ENCODE results near the gene DNAH1. TPM values are rescaled to one million over a fixed set of nuclear protein-coding genes. Genes with fewer than 3 reads are reported as not detected.

The DNAH1 gene
- total RNA-seq, 8 experiments from 2014 or later, result 1.1 to 5.9 (median 3.1) TPM

GRCh38 chr3:52383446-52383845 lies 67.3 kb downstream of the DNAH1 start:
- WGBS, 10 experiments, result 82 to 100% (median 83%) methylated on average over 2 to 5 of the region's 14 CpGs; no CpG with 5 or more reads in 7 of the 10 experiments
- no peaks in the 10 kb centered on the region for H3K4me1 ChIP-seq (replicated peaks in 1 of 2)
- ATAC-seq (replicated peaks in 6 of 8), result no peak
- no peak overlapping the region for H3K4me3 ChIP-seq
- no peak overlapping the region for H3K27ac ChIP-seq
- in situ Hi-C loops (cut with MboI; ENCODE audit: low pct_unique_long_range_greater_than_20kb in 2 of 9, low sequenced_read_pairs in 9 of 9, unreplicated experiment in 9 of 9), result no loop called here

- Histone ChIP-seq H3K4me3 (no peak overlapping the region), H3K27ac (no peak overlapping the region), H3K4me1 (replicated peaks in 1 of 2) (no peaks in the 10 kb centered on the region)
- WGBS, 10 experiments, result 60 to 100% (median 83%) methylated on average over 1 to 4 of the region's 9 CpGs; no CpG with 5 or more reads in 6 of the 10 experiments
- ATAC-seq (replicated peaks in 6 of 8), result no peak
- in situ Hi-C loops (cut with MboI; ENCODE audit: low pct_unique_long_range_greater_than_20kb in 2 of 9, low sequenced_read_pairs in 9 of 9, unreplicated experiment in 9 of 9), result no loop called here
Measured at GRCh38 chr3:52384019-52384761, 68.1 kb downstream of the DNAH1 start.

GRCh38 chr3:52385157-52385556 lies 69.0 kb downstream of the DNAH1 start:
- in situ Hi-C loops (cut with MboI; ENCODE audit: low pct_unique_long_range_greater_than_20kb in 2 of 9, low sequenced_read_pairs in 9 of 9, unreplicated experiment in 9 of 9), result no loop called here
- Histone ChIP-seq H3K4me3 (no peak overlapping the region), H3K4me1 (replicated peaks in 1 of 2) (no peaks in the 10 kb centered on the region), H3K27ac (no peak overlapping the region)
- ATAC-seq (replicated peaks in 6 of 8), result peak; percentile 20 to 85 (median 45)
- WGBS, 10 experiments, result 20 to 100% (median 65%) methylated on average over 1 to 5 of the region's 10 CpGs; no CpG with 5 or more reads in 4 of the 10 experiments

GRCh38 chr3:52387481-52387880 lies 71.4 kb downstream of the DNAH1 start:
- in situ Hi-C loops (cut with MboI; ENCODE audit: low pct_unique_long_range_greater_than_20kb in 2 of 9, low sequenced_read_pairs in 9 of 9, unreplicated experiment in 9 of 9), result no loop called here
- H3K27ac ChIP-seq, result no peak overlapping the region
- 40 to 100% (median 80%) methylated on average over 1 to 2 of the region's 2 CpGs; no CpG with 5 or more reads in 6 of the 10 experiments for WGBS, 10 experiments

GRCh38 chr3:52388348-52388821 lies 72.3 kb downstream of the DNAH1 start:
- 80 to 87% methylated on average over 3 to 4 of the region's 18 CpGs; no CpG with 5 or more reads in 8 of the 10 experiments for WGBS, 10 experiments
- H3K27ac ChIP-seq, result no peak overlapping the region
- no peak overlapping the region for H3K4me3 ChIP-seq
- no peaks in the 10 kb centered on the region for H3K4me1 ChIP-seq (replicated peaks in 1 of 2)
- ATAC-seq (replicated peaks in 6 of 8), result no peak
- in situ Hi-C loops (cut with MboI; ENCODE audit: low pct_unique_long_range_greater_than_20kb in 2 of 9, low sequenced_read_pairs in 9 of 9, unreplicated experiment in 9 of 9), result no loop called here

More at GRCh38 chr3:52387481-52387880, 71.4 kb downstream of the DNAH1 start:
- H3K4me1 ChIP-seq (replicated peaks in 1 of 2), result no peaks in the 10 kb centered on the region
- H3K4me3 ChIP-seq, result no peak overlapping the region
- no peak for ATAC-seq (replicated peaks in 6 of 8)

GRCh38 chr3:52388933-52389332 lies 72.8 kb downstream of the DNAH1 start:
- H3K4me3 ChIP-seq, result no peak overlapping the region
- in situ Hi-C loops (cut with MboI; ENCODE audit: low pct_unique_long_range_greater_than_20kb in 2 of 9, low sequenced_read_pairs in 9 of 9, unreplicated experiment in 9 of 9), result no loop called here
- no peak overlapping the region for H3K27ac ChIP-seq
- ATAC-seq (replicated peaks in 6 of 8), result peak in 1 of 8 experiments; percentile 21
- WGBS, 10 experiments, result 83 to 100% (median 98%) methylated on average over 1 to 4 of the region's 9 CpGs; no CpG with 5 or more reads in 4 of the 10 experiments
- no peaks in the 10 kb centered on the region for H3K4me1 ChIP-seq (replicated peaks in 1 of 2)

GRCh38 chr3:52391096-52391495 lies 75.0 kb downstream of the DNAH1 start:
- in situ Hi-C loops (cut with MboI; ENCODE audit: low pct_unique_long_range_greater_than_20kb in 2 of 9, low sequenced_read_pairs in 9 of 9, unreplicated experiment in 9 of 9), result no loop called here
- H3K27ac ChIP-seq, result no peak overlapping the region
- WGBS, 10 experiments, result 60 to 100% (median 96%) methylated on average over 1 to 2 of the region's 12 CpGs; no CpG with 5 or more reads in 6 of the 10 experiments

GRCh38 chr3:52392216-52392930 lies 76.3 kb downstream of the DNAH1 start:
- H3K4me3 ChIP-seq, result no peak overlapping the region
- H3K27ac ChIP-seq, result no peak overlapping the region
- H3K4me1 ChIP-seq (replicated peaks in 1 of 2), result no peaks in the 10 kb centered on the region
- no peak for ATAC-seq (replicated peaks in 6 of 8)
- 91 to 100% methylated on average over 1 to 7 of the region's 16 CpGs; no CpG with 5 or more reads in 8 of the 10 experiments for WGBS, 10 experiments
- in situ Hi-C loops (cut with MboI; ENCODE audit: low pct_unique_long_range_greater_than_20kb in 2 of 9, low sequenced_read_pairs in 9 of 9, unreplicated experiment in 9 of 9), result no loop called here

More at GRCh38 chr3:52391096-52391495, 75.0 kb downstream of the DNAH1 start:
- ATAC-seq (replicated peaks in 6 of 8), result no peak
- Histone ChIP-seq H3K4me1 (replicated peaks in 1 of 2) (no peaks in the 10 kb centered on the region), H3K4me3 (no peak overlapping the region)

- ATAC-seq (replicated peaks in 6 of 8), result no peak
- 61 to 100% (median 81%) methylated on average over 1 to 9 of the region's 18 CpGs; no CpG with 5 or more reads in 3 of the 10 experiments for WGBS, 10 experiments
- in situ Hi-C loops (cut with MboI; ENCODE audit: low pct_unique_long_range_greater_than_20kb in 2 of 9, low sequenced_read_pairs in 9 of 9, unreplicated experiment in 9 of 9), result no loop called here
Measured at GRCh38 chr3:52393131-52393807, 77.2 kb downstream of the DNAH1 start.

GRCh38 chr3:52393959-52394670 lies 78.0 kb downstream of the DNAH1 start:
- H3K27ac ChIP-seq, result no peak overlapping the region
- in situ Hi-C loops (cut with MboI; ENCODE audit: low pct_unique_long_range_greater_than_20kb in 2 of 9, low sequenced_read_pairs in 9 of 9, unreplicated experiment in 9 of 9), result no loop called here
- 50 to 100% (median 78%) methylated on average over 2 to 15 of the region's 18 CpGs; no CpG with 5 or more reads in 2 of the 10 experiments for WGBS, 10 experiments
- ATAC-seq (replicated peaks in 6 of 8), result no peak
- no peaks in the 10 kb centered on the region for H3K4me1 ChIP-seq (replicated peaks in 1 of 2)
- H3K4me3 ChIP-seq, result no peak overlapping the region

More at GRCh38 chr3:52393131-52393807, 77.2 kb downstream of the DNAH1 start:
- Histone ChIP-seq H3K27ac (no peak overlapping the region), H3K4me3 (no peak overlapping the region), H3K4me1 (replicated peaks in 1 of 2) (no peaks in the 10 kb centered on the region)

- Histone ChIP-seq H3K4me1 (replicated peaks in 1 of 2) (no peaks in the 10 kb centered on the region), H3K4me3 (no peak overlapping the region), H3K27ac (no peak overlapping the region)
- ATAC-seq (replicated peaks in 6 of 8), result no peak
- WGBS, 10 experiments, result 73% methylated on average over 3 of the region's 10 CpGs; no CpG with 5 or more reads in 9 of the 10 experiments
- in situ Hi-C loops (cut with MboI; ENCODE audit: low pct_unique_long_range_greater_than_20kb in 2 of 9, low sequenced_read_pairs in 9 of 9, unreplicated experiment in 9 of 9), result no loop called here
Measured at GRCh38 chr3:52394751-52395502, 78.8 kb downstream of the DNAH1 start.

GRCh38 chr3:52395503-52395865 lies 79.4 kb downstream of the DNAH1 start:
- WGBS, 10 experiments, result 57 to 80% (median 60%) methylated on average over 1 to 3 of the region's 8 CpGs; no CpG with 5 or more reads in 7 of the 10 experiments
- Histone ChIP-seq H3K4me1 (replicated peaks in 1 of 2) (no peaks in the 10 kb centered on the region), H3K4me3 (no peak overlapping the region), H3K27ac (no peak overlapping the region)
- ATAC-seq (replicated peaks in 6 of 8), result no peak
- in situ Hi-C loops (cut with MboI; ENCODE audit: low pct_unique_long_range_greater_than_20kb in 2 of 9, low sequenced_read_pairs in 9 of 9, unreplicated experiment in 9 of 9), result no loop called here
